Esophagus mucosa (tissue), 1 donor: Measurements from ENCODE around the gene ELF1. TPM values are rescaled to one million over a fixed set of nuclear protein-coding genes. Genes with fewer than 3 reads are reported as not detected.
"Not testable (repeated sequence)": the region's sequence is repeated elsewhere in the genome, so short reads cannot be mapped to it uniquely, and the experiment has no call there.

Experiments
- ATAC-seq: fragments of 200-7000 bp; cut with Tn5 transposase; one replicate; pipeline ENCODE4 v1.9.1; 2020
- total RNA-seq: library from RNA; stranded (reverse); gene quantifications from one replicate; pipeline ENCODE4 v1.2.4, GENCODE V29; 2023
- donor health status: DM: yes; HTN: yes; CAD: no.

ELF1 gene
- total RNA-seq = 68.9 TPM

DNA sequence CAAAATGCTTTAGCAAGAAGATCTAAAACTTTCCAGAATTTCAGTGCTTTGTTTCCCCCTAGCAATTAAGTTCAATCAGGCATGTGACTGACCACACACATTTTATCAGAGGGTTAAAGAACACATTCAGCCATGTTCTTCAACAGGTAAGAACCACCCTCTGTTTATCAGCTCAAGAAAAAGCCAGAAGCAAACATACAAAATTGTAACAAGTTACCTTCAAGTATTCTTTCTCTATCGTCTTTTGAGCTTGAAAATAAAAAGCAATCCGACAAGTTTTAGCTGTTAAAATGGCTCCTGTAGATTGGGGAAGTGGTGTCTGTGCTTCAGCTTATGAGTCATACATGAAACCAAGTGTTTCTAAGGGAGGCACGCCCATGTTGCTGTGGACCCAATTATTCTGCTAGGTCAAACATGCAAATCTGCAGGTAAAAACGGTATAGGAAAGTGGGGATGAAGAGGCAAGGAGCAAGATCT, at the start of gene ELF1:
ELF1 (minus strand) TSS at position 306 of the 477 bp plus-strand sequence. CDS start 37,262 bp downstream, outside the sequence.
- peak; percentile 95 for ATAC-seq

DNA sequence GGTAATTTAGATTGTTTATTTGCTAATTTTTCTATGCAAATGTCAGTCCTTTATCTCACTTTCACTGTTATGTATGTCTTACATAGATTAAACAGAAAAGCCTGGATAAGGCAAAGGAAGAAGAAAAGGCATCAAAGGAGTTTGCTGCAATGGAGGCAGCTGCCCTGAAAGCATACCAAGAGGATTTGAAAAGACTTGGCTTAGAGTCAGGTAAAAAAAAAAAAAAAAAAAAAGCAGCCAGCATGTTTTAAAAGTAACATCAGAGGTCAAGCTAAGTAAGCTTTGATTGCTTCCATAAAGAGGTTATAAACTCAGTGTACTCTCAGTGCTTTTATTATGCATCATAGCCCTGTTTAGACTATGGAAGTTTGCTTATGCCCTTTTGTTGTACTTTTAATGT, 46.0 kb upstream of the ELF1 start:
- no peak for ATAC-seq

DNA sequence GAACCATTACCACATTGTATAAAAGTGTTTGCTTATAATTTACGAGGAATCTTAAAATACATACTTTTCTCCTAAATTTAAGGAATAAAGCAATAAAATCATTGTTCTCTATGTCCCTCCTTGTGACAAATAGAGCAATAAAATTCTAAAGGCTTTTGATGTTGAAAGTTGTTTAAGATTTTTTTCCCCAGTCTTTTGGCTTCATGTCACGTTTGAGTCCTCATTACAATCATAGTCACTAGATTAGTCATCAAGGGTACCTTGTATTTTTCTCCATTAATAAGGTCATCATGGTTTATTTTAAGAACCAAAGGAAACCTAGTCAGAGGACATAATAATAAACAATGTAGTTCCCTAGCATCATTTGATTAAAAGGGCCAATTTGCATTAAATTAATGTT, 45.4 kb upstream of the ELF1 start:
- ATAC-seq = no peak

DNA sequence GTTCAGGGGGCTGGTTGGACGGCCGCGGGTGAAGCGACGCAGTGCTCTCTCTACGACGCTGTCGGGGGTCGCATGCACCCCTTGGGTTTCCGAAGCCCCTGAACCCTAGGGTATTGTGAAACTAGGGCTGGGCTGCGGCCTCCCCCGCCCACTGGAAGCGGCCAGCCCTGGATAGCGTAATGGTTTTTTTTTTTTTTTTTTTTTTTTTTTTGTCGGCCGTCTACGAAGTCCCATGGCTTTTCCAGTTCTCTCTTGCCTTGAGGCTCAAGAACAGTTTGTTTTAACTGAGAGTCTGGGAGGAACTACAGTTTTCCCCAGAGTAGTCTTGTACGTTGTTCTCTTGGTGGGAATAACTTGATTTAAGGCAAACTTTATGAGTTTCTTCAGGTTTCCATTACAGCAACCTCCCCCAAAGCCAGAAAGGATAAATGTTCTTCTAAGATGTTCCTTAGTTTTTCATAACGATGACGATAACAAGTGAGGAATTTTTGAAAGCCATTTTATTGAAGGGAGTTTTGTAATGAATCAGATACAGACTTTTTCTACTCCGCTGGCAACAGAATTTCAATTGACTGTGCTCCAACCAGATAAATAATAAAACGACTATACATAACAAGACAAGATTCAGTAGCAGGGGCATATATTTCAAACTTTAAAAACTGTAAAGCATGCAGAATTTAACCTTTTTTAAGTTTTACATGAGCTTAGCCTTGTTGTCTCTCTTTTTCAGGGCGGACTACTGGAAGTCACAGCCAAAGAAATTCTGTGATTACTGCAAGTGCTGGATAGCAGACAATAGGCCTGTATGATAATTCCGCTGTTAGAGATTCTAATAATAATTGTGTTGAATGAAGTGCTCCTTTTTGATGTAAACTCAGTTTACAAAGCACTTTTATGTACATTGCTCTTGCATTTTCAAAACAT, 43.1 kb upstream of the ELF1 start:
- peak; percentile 54 for ATAC-seq

DNA sequence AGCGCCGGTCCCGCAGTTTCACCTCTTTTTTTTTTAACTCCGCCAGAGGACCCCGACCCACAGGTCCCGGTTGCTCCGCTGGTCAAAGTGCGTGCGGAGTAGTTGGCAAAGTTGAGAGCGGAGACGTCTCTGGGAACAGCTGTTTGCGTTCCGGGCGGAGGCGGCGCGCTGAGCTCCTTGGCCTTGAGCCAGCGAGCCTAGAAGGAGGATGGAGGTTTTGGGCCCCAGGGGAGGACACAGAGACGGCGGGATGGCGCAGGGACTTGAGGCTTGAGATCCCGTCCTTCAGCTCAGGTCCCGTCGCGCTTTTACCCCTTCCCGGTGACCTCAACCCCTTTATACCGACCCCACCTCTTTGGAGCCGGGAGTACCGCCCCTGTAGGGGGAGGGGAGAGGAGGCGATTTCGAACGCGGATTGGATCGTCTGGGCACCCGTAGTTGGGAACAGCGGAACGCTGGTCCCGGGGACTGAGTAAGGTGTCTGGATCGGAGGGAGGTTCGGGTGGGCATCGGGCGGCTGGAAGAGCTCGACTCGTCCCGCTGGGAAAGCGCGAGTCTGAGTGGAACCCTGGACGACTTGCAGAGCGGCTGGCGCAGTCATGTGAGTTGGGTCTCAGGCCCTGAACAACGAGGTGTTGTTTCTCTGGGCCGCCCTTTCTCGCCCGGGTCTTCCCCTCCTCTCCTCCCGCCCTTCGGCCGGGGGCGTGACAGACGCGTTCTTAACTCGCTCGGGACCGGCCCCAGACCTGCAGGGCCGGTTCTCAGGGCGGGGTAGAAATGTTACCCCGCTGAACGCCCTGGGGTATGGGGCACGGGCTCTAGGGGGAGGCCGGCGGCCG, 42.2 kb upstream of the ELF1 start, which contains the start of gene WBP4:
WBP4 (plus strand) TSS at position 435 of the 839 bp plus-strand sequence; CDS start at position 600, 165 bp downstream.
- peak; percentile 92 for ATAC-seq

DNA sequence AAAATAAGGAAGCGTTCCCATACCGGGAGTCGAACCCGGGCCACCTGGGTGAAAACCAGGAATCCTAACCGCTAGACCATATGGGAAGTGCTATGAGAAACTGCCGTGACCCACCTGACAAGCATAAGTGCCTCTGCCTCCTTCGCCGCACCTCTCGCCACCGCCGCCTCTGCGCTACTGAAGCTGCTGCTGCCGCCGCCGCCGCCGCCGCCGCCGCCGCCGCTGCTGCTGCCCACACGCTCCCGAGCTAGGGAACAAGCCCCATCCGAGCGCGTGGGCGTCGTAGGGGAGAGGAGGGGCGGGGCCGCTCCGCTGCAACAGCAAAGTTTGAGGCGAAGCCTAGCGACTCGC, 41.6 kb upstream of the ELF1 start:
- ATAC-seq = peak; percentile 62

DNA sequence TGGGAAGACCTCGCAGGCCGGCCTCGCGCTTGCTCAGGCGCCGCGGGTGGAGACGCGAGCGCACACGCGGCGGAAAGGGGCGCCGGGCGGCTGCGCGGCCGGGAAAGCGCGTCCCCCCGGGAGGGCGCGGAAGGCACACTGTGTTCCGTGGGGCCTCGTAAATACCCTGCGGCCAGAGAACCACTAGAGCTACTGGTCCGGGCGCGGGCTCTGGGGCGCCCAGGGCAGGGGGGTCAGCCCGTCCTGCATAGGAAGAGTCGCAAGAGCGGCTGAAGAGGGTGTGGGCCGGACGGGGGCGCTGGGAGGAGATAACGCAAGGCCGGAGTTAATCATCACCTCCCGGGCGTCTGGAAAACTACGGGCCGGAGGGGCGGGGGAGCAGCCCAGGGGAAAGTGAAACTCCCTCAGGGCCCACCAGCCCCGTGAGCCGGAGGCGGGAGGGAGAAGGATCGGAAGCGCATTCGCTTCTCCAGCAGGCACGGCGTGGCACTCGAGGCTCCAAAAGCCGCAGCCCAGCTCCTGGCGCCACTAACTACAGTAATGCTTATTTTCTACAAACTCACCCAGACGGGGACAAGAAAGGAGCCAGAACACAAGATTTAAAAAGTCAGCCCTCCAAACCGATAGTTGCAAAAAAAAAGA, 41.1 kb upstream of the ELF1 start:
- ATAC-seq = peak; percentile 46

DNA sequence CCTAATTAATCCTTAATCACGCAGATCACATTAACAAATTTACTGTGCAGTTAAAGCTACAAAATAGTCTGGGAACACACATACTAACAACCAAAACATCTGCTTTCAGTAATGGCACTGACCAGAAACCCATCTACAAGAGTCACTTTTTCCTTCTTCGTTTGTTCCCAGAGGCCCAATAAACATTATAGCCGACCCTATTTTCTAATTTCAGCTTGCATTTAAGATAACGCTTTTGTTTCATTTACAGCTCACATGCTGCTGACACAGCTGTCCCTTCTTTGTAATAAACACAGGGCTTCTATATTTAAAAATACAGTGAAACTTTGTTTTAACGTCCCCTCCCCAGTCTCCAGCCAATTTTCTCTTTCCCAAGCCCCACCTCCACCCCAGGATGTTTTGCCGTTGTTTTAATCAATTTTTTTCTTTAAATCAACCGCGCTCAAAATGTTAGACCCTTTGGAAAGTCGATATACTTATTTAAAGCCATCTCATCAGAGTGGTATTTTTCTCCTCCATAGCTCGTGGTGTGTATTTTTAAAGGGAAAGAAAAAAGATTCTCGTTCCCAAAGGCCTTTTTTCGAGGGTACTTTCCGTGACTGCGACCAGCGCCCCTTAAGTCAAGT, 40.5 kb upstream of the ELF1 start:
- no peak for ATAC-seq

DNA sequence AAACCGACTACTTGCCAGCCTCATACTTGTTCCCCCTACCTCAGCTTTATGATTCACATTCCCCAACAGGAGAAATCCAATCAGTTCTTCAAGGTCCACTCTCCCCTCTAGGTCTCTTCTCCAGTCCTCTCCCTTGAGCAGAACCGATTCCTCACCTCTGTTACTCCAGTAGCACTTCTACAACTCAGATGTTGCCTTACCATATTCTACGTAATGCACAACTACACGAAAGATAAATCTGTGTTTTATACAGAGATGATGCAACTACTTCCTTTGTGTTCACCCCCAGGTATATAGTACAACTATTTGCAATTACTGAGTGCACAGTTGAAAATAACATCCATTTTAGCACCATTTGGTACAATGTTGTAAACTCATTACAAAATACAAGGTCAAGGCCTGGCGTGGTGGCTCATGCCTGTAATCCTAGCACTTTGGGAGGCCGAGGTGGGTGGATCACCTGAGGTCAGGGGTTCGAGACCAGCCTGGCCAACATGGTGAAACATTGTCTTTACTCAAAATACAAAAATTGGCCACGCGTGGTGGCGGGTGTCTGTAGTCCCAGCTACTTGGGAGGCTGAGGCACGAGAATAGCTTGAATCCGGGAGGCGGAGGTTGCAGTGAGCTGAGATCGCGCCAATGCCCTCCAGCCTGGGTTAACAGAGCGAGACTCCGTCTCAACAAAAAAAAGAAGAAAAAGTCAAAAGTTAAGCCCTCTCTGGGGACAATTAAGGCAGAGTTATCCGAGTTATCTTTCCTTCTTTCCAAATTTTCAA, 39.4 kb upstream of the ELF1 start:
- no peak for ATAC-seq

DNA sequence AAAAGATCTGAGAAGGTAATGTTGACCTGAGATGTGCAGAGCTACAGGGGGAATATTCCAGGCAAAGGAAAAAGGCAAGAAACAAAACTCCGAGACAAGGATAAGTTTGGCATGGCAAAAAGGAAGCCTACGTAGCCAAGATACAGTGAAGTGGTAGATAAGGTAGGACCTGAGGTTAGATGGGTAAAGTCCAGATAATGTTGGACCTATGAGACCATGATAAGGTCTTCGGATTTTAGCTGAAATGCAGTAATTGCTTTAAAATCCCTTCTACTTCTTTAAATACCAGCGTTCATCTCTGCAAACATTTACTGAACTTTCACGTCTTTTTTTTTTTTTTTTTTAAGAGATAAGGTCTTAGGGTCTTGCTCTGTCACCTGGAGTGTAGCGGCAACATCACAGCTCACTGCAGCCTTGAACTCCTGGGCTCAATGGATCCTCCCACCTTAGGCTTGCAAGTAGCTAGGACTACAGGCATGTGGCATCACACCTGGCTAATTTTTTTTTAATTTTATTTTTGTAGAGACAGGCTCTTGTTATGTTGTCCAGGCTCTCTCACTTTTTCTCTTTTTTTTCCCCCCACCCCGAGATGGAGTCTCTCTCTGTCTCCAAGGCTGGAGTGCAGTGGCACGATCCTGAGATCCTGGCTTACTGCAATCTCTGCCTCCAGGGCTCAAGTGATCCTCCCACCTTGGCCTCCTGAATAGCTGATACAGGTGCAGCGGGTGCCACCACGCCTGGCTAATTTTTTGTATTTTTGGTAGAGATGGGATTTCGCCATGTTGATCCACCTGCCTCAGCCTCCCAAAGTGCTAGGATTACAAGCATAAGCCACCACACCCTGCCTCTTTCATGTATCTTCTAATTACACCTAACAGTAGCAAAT, 38.0 kb upstream of the ELF1 start:
- ATAC-seq = no peak

DNA sequence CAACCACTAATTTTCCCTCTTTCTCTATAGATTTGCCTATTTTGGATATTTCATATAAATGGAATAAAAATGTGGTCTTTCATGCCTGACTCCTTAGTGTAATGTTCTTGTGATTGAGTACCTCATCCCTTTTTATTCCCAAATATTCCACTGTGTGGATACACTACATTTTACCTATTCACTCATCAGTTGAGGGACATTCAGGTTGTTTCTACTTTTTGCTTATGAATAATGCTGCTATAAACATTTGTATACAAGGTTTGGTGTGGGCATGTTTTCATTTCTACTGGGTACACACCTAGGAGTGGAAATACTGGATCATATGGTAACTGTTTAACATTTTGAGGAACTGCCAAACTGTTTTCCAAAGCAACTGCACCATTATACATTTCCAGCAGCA, 37.1 kb upstream of the ELF1 start:
- no peak for ATAC-seq

DNA sequence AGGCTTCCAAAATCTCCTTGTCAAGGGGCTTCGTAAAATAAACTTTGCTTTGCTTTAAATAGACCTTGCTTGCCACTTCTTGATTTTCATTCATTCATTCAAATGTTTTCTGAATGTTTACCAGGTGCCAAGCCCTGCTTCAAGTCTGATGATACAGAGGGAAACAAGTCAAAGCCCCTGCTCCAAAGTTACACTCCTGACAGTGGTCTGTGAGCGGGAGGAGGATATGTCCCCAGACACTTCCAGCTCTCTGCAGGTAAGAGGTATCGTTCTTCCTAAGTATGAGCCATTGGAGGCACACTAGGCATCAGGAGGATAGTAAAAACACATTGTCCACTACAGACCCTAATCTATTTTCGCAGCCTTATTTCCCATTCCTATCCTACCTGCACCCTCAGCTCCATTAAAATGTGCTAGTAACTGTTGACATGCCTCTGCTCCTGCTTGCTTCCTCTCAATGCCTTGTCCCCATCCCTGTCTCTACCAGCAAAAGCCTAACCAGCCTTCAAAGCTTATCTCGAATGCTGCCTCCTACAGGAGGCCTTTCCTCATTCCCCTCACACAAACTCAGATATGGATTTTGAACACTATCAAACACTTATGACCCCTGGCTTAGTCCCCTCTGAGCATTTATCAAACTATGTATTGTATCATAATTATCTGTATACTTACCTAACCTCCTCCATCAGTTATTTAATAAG, 36.0 kb upstream of the ELF1 start:
- no peak for ATAC-seq

DNA sequence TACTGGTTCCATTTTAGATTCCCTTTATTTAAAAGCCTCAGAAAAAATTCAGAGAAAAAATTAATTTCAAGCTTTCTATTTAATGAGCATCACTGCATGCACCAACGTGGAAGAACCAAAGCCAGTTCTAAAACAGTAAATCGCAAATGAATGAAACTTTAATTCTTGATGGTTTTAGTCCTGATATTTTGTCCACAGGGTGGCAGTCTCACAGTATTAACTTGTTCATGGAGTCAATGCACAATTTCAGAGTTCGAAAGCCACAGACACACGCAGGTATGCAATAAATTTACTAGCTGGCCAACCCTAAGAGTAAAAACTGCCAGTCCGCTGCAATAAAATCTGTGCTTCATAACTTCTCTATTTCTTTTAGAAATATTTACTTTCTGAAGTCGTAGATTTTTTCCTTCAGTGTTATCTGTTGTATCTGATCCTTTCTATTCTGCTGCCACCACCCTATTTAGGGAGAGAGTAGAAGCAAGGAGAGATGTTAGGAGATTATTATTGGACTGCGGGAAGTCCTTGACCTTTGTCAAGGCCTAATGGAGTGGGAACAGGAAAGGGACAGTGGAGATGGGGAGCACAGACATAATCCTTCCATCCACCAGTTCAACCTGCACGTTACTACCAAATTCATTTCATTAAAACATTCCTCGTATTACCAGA, 35.2 kb upstream of the ELF1 start:
- peak; percentile 50 for ATAC-seq

DNA sequence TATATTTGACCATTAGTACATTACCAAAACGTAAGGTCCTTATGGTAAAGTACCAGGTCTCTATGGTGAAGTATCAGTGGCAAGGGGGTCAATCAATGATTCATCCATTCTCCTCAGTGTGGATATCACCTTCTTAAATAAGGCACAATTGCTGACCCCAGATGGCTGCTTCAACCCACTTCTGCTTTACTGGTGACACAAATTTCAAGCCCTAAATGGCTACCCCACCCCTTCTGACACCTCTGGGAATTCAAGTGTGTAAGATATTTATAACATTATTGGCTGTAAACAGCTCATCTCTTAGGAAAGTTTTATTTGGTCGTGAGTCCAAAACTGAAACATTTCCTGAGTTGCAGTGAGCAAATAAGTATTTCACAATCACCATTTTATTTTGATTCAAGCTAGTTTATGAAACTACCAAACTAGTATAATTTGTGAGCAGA, 34.3 kb upstream of the ELF1 start:
- ATAC-seq = peak; percentile 17

DNA sequence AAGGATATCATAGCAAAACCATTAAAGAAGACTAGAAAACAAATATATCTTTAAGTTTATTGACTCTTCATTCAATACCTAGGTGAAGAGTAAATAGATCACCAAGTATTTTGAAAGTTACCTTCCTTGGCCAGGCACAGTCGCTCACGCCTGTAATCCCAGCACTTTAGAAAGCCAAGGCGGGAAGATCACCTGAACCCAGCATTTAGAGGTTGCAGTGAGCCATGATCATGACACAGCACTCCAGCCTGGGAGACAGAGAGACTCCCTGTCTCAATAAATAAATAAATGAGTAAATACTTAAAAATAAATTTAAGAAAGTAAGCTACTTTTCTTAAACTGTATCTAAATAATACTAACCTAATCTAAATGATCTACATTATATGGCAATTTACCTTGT, 33.3 kb upstream of the ELF1 start:
- ATAC-seq = peak; percentile 43

DNA sequence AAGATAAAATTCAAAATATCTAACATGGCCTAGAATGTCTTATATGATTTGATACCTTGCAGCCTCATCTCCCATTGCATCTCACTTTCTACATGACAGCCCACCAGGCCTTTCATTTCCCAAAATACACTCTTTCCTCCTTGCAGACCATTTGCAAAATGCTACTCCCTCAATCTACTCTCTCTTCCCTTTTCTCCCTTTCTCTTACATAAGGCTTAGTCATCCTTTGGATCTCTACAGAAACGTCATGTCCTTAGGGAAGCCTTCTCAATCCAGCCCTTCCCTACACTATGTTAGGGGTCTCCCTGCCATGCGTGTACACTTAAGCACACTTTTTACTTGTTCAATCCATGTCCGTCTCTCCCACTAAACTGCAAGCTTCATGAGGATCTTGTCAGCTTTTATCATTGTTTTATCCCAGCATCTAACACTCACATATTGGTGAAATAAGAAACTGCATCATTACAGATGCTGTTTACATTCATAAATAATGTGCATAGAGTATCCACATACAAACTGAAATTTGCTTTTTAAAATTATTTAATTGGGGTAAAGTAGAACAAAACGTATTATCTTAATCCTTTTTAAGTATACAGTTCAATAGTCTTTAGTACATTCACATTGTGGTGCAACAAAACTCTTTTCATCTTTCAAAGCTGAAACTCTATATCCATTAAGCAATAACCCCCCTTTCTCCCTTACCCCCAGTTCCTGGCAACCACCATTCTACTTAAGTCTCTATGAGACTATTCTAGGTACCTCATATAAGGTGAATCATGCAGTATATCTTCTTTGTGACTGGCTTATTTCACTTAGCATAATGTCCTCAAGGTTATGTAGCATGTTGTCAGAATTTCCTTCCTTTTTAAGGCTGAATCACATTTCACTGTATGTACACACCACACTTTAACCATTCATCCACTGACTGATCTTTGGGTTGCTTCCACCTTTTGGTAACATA, 30.6 kb upstream of the ELF1 start:
- peak; percentile 55 for ATAC-seq

DNA sequence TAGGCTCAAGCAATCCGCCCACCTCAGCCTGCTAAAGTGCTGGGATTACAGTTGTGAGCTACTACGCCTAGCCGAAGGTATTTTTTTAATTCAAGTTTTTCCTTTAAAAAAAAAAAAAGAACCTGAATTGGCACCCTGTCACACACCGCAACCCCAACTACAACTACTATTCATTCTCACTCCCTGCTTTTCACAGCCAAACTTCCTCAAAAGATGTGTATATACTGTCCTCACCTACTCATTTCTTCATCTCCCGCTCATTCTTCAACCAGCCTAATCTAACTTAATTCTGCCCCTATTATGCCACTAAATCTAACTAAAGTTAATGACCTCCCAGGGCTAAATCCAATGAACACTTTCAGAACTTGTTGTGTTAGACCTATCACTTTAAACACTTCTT, 29.5 kb upstream of the ELF1 start:
- no peak for ATAC-seq

DNA sequence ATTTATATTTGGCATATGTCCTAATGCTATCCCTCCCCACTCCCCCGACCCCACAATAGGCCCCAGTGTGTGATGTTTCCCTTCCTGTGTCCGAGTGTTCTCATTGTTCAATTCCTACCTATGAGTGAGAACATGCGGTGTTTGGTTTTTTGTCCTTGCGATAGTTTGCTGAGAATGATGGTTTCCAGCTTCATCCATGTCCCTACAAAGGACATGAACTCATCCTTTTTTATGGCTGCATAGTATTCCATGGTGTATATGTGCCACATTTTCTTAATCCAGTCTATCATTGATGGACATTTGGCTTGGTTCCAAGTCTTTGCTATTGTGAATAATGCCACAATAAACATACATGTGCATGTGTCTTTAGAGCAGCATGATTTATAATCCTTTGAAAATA, 23.3 kb upstream of the ELF1 start:
- not testable (repeated sequence) for ATAC-seq
